HG03520 (cell line): ENCODE results near the gene PCDHGB2.
A peak's percentile ranks its signal among the peaks of the same experiment; 100 is the strongest.
"Not testable (repeated sequence)": the region's sequence is repeated elsewhere in the genome, so short reads cannot be mapped to it uniquely, and the experiment has no call there.

ENCODE experiments used
- ATAC-seq: cut with Tn5 transposase; IDR thresholded peaks from one replicate; pipeline ENCODE4 v1.9.1; 2021; ENCODE audit warnings: mild to moderate bottlenecking, moderate library complexity; ENCODE audit not compliant: unreplicated experiment

Gene PCDHGB2

GRCh38 chr5:141359790-141360426, at the start of gene PCDHGB2:
Gene PCDHGB2 (plus strand): TSS chr5:141359994. CDS start chr5:141360136, 142 bp downstream.
- ATAC-seq = peak; percentile 46

GRCh38 chr5:141313711-141314110, 46.1 kb upstream of the PCDHGB2 start:
- no peak for ATAC-seq

GRCh38 chr5:141316963-141317362, 42.8 kb upstream of the PCDHGB2 start:
- ATAC-seq = not testable (repeated sequence)

GRCh38 chr5:141319202-141319601, 40.6 kb upstream of the PCDHGB2 start:
- no peak for ATAC-seq

GRCh38 chr5:141319699-141320098, 40.1 kb upstream of the PCDHGB2 start:
- ATAC-seq = no peak

- peak; percentile 91 for ATAC-seq
These were observed 39.3 kb upstream of the PCDHGB2 start, which contains the start of gene TAF7 for GRCh38 chr5:141320225-141321169. Gene TAF7 (minus strand): TSS chr5:141320784. CDS start chr5:141320044, 740 bp downstream.

DNA sequence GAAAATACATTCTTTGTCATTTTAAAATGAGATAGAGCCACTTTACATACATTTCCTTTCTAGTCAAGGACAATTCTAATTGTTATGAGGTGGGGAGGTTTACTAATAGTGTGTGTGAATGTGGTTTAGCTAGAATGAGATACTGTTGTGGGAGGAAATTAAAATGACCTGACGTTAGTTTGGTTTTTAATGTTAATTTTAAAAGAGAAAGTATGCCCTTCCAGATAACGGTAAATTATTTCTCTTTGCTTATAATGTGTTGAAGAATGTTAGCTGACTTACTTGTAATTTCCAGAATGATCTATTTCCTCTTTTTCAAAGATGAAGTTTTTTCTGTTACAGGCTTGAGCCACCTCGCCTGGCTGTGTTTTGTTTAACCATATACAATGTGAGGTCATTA, 37.5 kb upstream of the PCDHGB2 start:
- no peak for ATAC-seq

DNA sequence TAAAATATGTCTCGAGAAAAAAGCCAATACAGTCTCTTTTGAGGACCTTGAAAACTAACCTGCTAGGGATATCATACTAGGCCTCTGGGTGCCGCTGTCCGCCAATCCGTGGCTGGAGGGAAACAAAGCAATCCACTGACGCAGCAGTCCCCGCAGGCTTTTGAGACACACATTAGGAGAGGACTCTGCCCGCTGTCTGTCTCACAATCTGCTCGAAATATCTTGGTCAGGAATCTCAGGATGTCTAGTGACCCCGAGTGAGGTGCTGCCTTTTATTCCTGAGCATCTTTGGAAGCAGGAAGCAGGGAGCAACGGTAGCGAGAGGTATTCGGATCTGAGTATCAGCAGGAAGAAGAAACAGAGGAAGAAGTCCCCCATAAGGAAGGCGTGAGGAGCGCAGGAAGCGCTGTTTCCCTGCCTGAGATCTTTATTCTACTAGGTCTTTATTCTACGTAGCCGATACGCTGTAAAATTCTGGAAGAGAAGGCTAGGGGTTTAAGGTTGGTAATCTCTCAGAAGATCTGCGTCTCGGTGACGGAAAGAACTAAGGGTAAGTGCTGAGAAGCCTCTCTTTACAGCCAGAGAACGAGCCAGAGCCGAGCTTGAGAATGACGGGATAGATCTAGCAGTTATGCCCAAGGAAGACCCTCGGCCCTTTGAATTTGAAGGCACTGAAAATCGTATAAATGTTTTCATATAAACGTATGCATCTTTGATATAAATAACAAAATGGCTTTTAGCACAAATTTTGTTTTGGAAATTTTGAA, 33.5 kb upstream of the PCDHGB2 start:
- ATAC-seq = peak; percentile 74

DNA sequence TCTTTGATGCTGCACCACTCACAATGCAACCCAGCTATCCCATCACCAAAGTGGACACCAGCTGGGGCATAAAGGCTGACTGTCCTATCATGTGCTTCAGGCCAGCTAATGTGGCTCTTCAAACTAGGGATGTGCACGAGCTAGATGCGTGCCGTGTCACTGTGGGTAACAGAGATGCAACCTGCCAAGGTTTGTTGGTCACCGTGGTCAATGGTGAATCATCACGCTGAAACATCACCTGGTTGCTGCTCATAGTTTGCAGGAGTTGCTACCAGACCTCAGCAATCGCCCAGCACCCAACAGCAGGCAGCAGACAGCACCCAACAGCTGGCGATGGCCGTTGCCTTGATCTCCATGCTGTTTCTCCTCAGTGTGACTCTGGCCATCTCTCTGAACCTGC, 31.6 kb upstream of the PCDHGB2 start:
- ATAC-seq = no peak

DNA sequence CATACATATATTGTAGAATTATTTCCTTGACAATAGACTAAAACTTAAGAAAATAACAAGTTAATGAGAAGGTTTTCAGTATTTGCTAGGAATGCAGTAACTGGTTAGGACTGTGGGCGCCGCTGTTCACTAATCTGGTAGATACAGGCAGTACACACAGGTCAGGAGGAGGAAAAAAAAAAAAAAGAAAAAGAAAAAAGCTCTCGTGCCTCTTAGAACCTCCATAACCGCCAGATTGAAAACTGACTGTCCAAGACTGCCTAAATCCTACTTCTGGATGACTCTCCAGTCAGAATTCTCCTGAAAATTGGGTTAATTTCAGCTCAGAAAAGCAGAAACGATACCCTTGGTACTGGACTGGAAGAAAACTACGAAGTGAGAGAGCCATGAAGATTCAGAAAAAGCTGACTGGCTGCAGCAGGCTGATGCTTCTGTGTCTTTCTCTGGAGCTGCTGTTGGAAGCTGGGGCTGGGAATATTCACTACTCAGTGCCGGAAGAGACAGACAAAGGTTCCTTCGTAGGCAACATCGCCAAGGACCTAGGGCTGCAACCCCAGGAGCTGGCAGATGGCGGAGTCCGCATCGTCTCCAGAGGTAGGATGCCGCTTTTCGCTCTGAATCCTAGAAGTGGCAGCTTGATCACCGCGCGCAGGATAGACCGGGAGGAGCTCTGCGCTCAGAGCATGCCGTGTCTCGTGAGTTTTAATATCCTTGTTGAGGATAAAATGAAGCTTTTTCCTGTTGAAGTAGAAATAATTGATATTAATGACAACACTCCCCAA, 29.3 kb upstream of the PCDHGB2 start, which contains the start of gene PCDHGA1:
PCDHGA1 (plus strand) TSS at position 216 of the 782 bp plus-strand sequence.
- ATAC-seq = peak; percentile 67

DNA sequence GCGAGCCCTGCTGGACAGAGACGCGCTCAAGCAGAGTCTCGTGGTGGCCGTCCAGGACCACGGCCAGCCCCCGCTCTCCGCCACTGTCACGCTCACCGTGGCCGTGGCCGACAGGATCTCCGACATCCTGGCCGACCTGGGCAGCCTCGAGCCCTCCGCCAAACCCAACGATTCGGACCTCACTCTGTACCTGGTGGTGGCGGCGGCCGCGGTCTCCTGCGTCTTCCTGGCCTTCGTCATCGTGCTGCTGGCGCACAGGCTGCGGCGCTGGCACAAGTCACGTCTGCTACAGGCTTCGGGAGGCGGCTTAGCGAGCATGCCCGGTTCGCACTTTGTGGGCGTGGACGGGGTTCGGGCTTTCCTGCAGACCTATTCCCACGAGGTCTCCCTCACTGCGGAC, 27.2 kb upstream of the PCDHGB2 start:
- not testable (repeated sequence) for ATAC-seq

- ATAC-seq = no peak
These were observed 21.1 kb upstream of the PCDHGB2 start, which contains the start of gene PCDHGA2 for GRCh38 chr5:141338538-141339306. Gene PCDHGA2 (plus strand): TSS chr5:141338760.

DNA sequence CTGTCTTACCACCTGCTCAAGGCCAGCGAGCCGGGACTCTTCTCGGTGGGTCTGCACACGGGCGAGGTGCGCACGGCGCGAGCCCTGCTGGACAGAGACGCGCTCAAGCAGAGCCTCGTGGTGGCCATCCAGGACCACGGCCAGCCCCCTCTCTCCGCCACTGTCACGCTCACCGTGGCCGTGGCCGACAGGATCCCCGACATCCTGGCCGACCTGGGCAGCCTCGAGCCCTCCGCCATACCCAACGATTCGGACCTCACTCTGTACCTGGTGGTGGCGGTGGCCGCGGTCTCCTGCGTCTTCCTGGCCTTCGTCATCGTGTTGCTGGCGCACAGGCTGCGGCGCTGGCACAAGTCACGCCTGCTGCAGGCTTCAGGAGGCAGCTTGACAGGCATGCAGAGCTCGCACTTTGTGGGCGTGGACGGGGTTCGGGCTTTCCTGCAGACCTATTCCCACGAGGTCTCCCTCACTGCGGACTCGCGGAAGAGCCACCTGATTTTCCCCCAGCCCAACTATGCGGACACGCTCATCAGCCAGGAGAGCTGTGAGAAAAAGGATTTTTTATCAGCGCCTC, 18.9 kb upstream of the PCDHGB2 start:
- not testable (repeated sequence) for ATAC-seq

- ATAC-seq = no peak
These were observed 17.0 kb upstream of the PCDHGB2 start for GRCh38 chr5:141342773-141343172.

GRCh38 chr5:141343242-141343952, 16.4 kb upstream of the PCDHGB2 start, which contains the start of gene PCDHGA3:
Gene PCDHGA3 (plus strand): TSS chr5:141343829. CDS start chr5:141344034, 205 bp downstream.
- ATAC-seq = no peak

DNA sequence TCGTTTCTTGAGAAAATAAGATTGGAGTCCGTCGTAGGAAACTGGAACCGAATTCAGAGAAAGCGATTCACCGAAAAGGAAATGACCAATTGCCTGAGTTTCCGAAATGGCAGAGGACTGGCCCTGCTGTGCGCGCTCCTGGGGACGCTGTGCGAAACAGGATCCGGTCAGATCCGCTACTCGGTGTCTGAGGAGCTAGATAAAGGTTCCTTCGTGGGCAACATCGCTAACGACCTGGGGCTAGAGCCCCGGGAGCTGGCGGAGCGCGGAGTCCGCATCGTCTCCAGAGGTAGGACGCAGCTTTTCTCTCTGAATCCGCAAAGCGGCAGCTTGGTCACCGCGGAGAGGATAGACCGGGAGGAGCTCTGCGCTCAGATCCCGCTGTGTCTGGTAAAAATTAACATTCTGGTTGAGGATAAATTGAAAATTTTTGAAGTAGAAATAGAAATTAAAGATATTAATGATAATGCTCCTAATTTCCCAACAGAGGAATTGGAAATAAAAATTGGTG, 15.8 kb upstream of the PCDHGB2 start:
- ATAC-seq = no peak

GRCh38 chr5:141345327-141345726, 14.5 kb upstream of the PCDHGB2 start:
- ATAC-seq = no peak

DNA sequence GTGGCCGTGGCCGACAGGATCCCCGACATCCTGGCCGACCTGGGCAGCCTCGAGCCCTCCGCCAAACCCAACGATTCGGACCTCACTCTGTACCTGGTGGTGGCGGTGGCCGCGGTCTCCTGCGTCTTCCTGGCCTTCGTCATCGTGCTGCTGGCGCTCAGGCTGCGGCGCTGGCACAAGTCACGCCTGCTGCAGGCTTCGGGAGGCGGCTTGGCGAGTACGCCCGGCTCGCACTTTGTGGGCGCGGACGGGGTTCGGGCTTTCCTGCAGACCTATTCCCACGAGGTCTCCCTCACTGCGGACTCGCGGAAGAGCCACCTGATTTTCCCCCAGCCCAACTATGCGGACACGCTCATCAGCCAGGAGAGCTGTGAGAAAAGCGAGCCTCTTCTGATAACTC, 13.8 kb upstream of the PCDHGB2 start:
- not testable (repeated sequence) for ATAC-seq
